ENCODE data around the gene KCNMA1.

GRCh38 chr10:77405771-77406241 is 231.8 kb downstream of the KCNMA1 start:
- no peak for TF ChIP-seq GATA3 (IDR thresholded peaks at IDR 0.05; ENCODE audit: low read depth, low read length)
- no peak for TF ChIP-seq GATA2 (IDR thresholded peaks at IDR 0.05; ENCODE audit: low read depth, low read length)

Measured in SH-SY5Y (cell line).